ENCODE results near the gene OPN4.
A peak's percentile ranks its signal among the peaks of the same experiment; 100 is the strongest.

OPN4 gene

GRCh38 chr10:86699991-86700840, 45.9 kb downstream of the OPN4 start:
- no peak for DNase-seq (ENCODE audit: low read depth)

GRCh38 chr10:86700851-86701617, 46.7 kb downstream of the OPN4 start:
- no peak for DNase-seq (ENCODE audit: low read depth)

GRCh38 chr10:86703176-86703575, 48.8 kb downstream of the OPN4 start:
- DNase-seq (ENCODE audit: low read depth): no peak

GRCh38 chr10:86705139-86705538, 50.8 kb downstream of the OPN4 start:
- no peak for DNase-seq (ENCODE audit: low read depth)

GRCh38 chr10:86705905-86706304, 51.6 kb downstream of the OPN4 start:
- DNase-seq (ENCODE audit: low read depth): no peak

GRCh38 chr10:86706401-86706841, 52.1 kb downstream of the OPN4 start:
- DNase-seq (ENCODE audit: low read depth): no peak

- DNase-seq (ENCODE audit: low read depth): no peak
Measured at GRCh38 chr10:86706977-86707376, 52.6 kb downstream of the OPN4 start.

- no peak for DNase-seq (ENCODE audit: low read depth)
Measured at GRCh38 chr10:86707505-86707904, 53.2 kb downstream of the OPN4 start.

GRCh38 chr10:86708068-86708782, 53.9 kb downstream of the OPN4 start:
- no peak for DNase-seq (ENCODE audit: low read depth)

- DNase-seq (ENCODE audit: low read depth): no peak
Measured at GRCh38 chr10:86708783-86709380, 54.5 kb downstream of the OPN4 start.

GRCh38 chr10:86709396-86710185, 55.2 kb downstream of the OPN4 start:
- DNase-seq (ENCODE audit: low read depth): no peak

- DNase-seq (ENCODE audit: low read depth): peak; percentile 69
Measured at GRCh38 chr10:86710987-86711512, 56.7 kb downstream of the OPN4 start.

GRCh38 chr10:86711513-86712316, 57.4 kb downstream of the OPN4 start:
- DNase-seq (ENCODE audit: low read depth): peak; percentile 27

- no peak for DNase-seq (ENCODE audit: low read depth)
Measured at GRCh38 chr10:86712317-86712707, 58.0 kb downstream of the OPN4 start.

- no peak for DNase-seq (ENCODE audit: low read depth)
Measured at GRCh38 chr10:86715156-86715795, 60.9 kb downstream of the OPN4 start.

GRCh38 chr10:86715836-86716235, 61.5 kb downstream of the OPN4 start:
- no peak for DNase-seq (ENCODE audit: low read depth)
